ENCODE measurements around the gene CACNG6. TPM values are rescaled to one million over a fixed set of nuclear protein-coding genes. Genes with fewer than 3 reads are reported as not detected.

CACNG6 gene
- total and polyA plus RNA-seq, 2 of the 13 experiments (the other 11 are each of a cell fraction or from before 2014, with no cell fraction given), result not detected

GRCh38 chr19:53978975-53979801, 12.2 kb upstream of the CACNG6 start:
- H3K4me3 ChIP-seq (replicated peaks in 1 of 3; ENCODE audit: insufficient read depth in 1 of 3, low read depth in 2 of 3, low read length in 3 of 3), result no peak overlapping the region

More at GRCh38 chr19:53978975-53979801, 12.2 kb upstream of the CACNG6 start:
- Histone ChIP-seq H3K27ac (ENCODE audit: extremely low read length, insufficient read depth, low read length) (no peak overlapping the region), H3K4me1 (ENCODE audit: insufficient read depth, low read length) (no peaks in the 10 kb centered on the region), H3K27me3 (ENCODE audit: control insufficient read depth in 1 of 2, insufficient read depth in 2 of 2, low read length in 2 of 2) (peaks cover 3 to 10% of the 10 kb centered on the region in 2 experiments; a peak in 2 of 5 replicates), H4K20me1 (ENCODE audit: insufficient read depth, low read length) (no peaks in the 10 kb centered on the region), H2AFZ (ENCODE audit: low read length) (no peak overlapping the region), H3K9me3 (ENCODE audit: low read length) (no peaks in the 10 kb centered on the region), H3K9ac (ENCODE audit: insufficient read depth, low read depth, low read length) (no peak overlapping the region), H3K79me2 (ENCODE audit: insufficient read depth, low read length) (no peaks in the 10 kb centered on the region), H3K4me2 (ENCODE audit: low read depth, low read length) (no peak overlapping the region), H3K36me3 (replicated peaks in 1 of 2; ENCODE audit: control insufficient read depth in 1 of 2, insufficient read depth in 2 of 2, low read length in 2 of 2) (no peaks in the 10 kb centered on the region)
- TF ChIP-seq ZNF543 (CRISPR knock-in tag; IDR thresholded peaks at IDR 0.05) (no peak), ZNF138 (CRISPR knock-in tag; IDR thresholded peaks at IDR 0.05; ENCODE audit: low read depth) (no peak), SKIL (CRISPR knock-in tag; IDR thresholded peaks at IDR 0.05; ENCODE audit: borderline replicate concordance) (no peak), ZNF367 (CRISPR knock-in tag; IDR thresholded peaks at IDR 0.05; ENCODE audit: borderline replicate concordance) (no peak), CHD4 (IDR thresholded peaks at IDR 0.05; ENCODE audit: borderline replicate concordance, low read length) (no peak), ZNF816 (CRISPR knock-in tag; IDR thresholded peaks at IDR 0.05; ENCODE audit: borderline replicate concordance) (no peak), DMAP1 (CRISPR knock-in tag; IDR thresholded peaks at IDR 0.05) (no peak), FOXO1 (CRISPR knock-in tag; IDR thresholded peaks at IDR 0.05) (no peak), ZNF383 (CRISPR knock-in tag; IDR thresholded peaks at IDR 0.05; ENCODE audit: borderline replicate concordance) (no peak)
- TF ChIP-seq, protein P1, sequence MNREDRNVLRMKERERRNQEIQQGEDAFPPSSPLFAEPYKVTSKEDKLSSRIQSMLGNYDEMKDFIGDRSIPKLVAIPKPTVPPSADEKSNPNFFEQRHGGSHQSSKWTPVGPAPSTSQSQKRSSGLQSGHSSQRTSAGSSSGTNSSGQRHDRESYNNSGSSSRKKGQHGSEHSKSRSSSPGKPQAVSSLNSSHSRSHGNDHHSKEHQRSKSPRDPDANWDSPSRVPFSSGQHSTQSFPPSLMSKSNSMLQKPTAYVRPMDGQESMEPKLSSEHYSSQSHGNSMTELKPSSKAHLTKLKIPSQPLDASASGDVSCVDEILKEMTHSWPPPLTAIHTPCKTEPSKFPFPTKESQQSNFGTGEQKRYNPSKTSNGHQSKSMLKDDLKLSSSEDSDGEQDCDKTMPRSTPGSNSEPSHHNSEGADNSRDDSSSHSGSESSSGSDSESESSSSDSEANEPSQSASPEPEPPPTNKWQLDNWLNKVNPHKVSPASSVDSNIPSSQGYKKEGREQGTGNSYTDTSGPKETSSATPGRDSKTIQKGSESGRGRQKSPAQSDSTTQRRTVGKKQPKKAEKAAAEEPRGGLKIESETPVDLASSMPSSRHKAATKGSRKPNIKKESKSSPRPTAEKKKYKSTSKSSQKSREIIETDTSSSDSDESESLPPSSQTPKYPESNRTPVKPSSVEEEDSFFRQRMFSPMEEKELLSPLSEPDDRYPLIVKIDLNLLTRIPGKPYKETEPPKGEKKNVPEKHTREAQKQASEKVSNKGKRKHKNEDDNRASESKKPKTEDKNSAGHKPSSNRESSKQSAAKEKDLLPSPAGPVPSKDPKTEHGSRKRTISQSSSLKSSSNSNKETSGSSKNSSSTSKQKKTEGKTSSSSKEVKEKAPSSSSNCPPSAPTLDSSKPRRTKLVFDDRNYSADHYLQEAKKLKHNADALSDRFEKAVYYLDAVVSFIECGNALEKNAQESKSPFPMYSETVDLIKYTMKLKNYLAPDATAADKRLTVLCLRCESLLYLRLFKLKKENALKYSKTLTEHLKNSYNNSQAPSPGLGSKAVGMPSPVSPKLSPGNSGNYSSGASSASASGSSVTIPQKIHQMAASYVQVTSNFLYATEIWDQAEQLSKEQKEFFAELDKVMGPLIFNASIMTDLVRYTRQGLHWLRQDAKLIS (CRISPR knock-in tag; IDR thresholded peaks at IDR 0.05), result no peak
- POLR2A ChIA-PET, result no interaction called here
- no peak for DNase-seq (ENCODE audit: low spot score)
- 14% methylated on average over 19 of the region's 19 CpGs for WGBS (ENCODE audit: low lambda C conversion rate)
- no peak for ATAC-seq
- intact Hi-C loops (cut with micrococcal nuclease; ENCODE audit: unreplicated experiment) (no loop called here), in situ Hi-C loops (cut with HindIII; ENCODE audit: extremely low pct_ligation_motif_present, low pct_unique_long_range_greater_than_20kb) (no loop called here)
- CTCF ChIA-PET (ENCODE audit: low intra/inter-chr PET ratio, low total read pairs), result no interaction called here
- BruUV-seq (replicated peaks), result no TSS peak
- no peak for FAIRE-seq

Data from HepG2 (cell line).